ENCODE data around the gene SCG3. TPM values are rescaled to one million over a fixed set of nuclear protein-coding genes. Genes with fewer than 3 reads are reported as not detected.

SCG3 gene
- total RNA-seq, 1 donor from 2014 or later: not detected

- intact Hi-C loops (cut with micrococcal nuclease): loop anchor here (2.0 to 10.0 kb wide), 7 partner anchors 13 to 973 kb away; partner anchors contain the start of genes AP4E1, SPPL2A and TMOD2
- no peaks in the 10 kb centered on the region for H3K9me3 Mint-ChIP-seq
Measured at GRCh38 chr15:51737522-51738305, 56.4 kb downstream of the SCG3 start, which contains the start of gene LYSMD2. LYSMD2 (minus strand) TSS chr15:51737655; CDS start chr15:51737622, 33 bp downstream.

DNA sequence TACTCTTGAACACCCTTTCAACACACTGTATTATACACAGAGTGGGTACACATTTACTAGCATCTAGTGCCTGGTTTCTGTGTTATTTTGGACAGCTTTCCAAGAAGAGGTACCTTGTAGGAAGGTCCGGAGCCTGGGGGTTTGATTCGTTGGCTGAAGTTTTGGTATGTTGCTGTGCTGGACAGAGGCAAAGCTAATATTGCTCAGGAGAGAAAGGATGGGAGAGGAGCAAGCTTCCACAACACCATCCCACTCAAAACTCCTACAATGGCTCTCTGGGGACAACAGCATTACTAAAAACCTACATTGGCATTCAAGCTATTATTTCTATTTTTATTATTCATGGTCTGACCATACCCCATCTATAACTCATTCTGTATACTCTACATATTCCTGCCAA lies 57.2 kb downstream of the SCG3 start:
- DNase-seq (ENCODE audit: low spot score): no peak
- Mint-ChIP-seq H3K27me3 (ENCODE audit: insufficient read depth) (peaks cover 7% of the 10 kb centered on the region), H3K4me1 (ENCODE audit: low read depth) (peaks cover 33% of the 10 kb centered on the region), H3K27ac (peak overlapping the region; percentile 69), H3K4me3 (peak overlapping the region; percentile 53), H3K9me3 (no peaks in the 10 kb centered on the region), H3K36me3 (ENCODE audit: low read depth) (peaks cover 3% of the 10 kb centered on the region)
- intact Hi-C loops (cut with micrococcal nuclease): loop anchor here (5.0 to 10.0 kb wide), 4 partner anchors 274 to 974 kb away; partner anchors contain the start of genes AP4E1 and SPPL2A

More at GRCh38 chr15:51737522-51738305, 56.4 kb downstream of the SCG3 start, which contains the start of gene LYSMD2:
- Mint-ChIP-seq H3K27ac (peak within 1 kb of the TSS; percentile 85), H3K36me3 (ENCODE audit: low read depth) (peaks cover 11% of the 10 kb centered on the region), H3K4me1 (ENCODE audit: low read depth) (peaks cover 42% of the 10 kb centered on the region), H3K27me3 (ENCODE audit: insufficient read depth) (peaks cover 4% of the 10 kb centered on the region), H3K4me3 (peak within 1 kb of the TSS; percentile 84)
- peak; percentile 64 for DNase-seq (ENCODE audit: low spot score)

- Mint-ChIP-seq H3K4me1 (ENCODE audit: low read depth) (peaks cover 31% of the 10 kb centered on the region), H3K27ac (peak overlapping the region; percentile 16), H3K36me3 (ENCODE audit: low read depth) (peaks cover 1% of the 10 kb centered on the region), H3K4me3 (no peak overlapping the region), H3K27me3 (ENCODE audit: insufficient read depth) (peaks cover 8% of the 10 kb centered on the region), H3K9me3 (no peaks in the 10 kb centered on the region)
- intact Hi-C loops (cut with micrococcal nuclease): loop anchor here (5.0 to 10.0 kb wide), 4 partner anchors 273 to 974 kb away; partner anchors contain the start of genes AP4E1 and SPPL2A
- no peak for DNase-seq (ENCODE audit: low spot score)
Measured at GRCh38 chr15:51739061-51739712, 57.9 kb downstream of the SCG3 start.

DNA sequence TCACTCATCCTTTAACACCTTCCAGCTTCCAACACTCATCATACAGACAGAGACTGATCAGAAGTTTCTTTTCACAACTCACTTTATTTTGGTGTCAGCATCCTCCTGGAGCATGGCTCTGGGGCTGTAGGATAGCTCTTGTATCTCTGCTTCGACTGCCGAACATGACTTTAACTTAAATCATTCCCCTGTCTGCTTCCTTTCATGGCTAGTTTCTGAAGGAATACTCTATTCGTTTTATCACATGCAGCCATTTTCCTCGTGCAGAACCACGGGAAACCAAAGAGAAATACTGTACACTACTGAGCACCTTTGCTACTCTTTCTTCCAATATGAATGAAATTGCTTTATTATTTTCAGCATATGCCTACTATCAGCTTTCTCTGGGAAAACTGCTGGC lies 68.0 kb downstream of the SCG3 start:
- H3K27ac Mint-ChIP-seq: no peak overlapping the region
- peaks cover 7% of the 10 kb centered on the region for H3K36me3 Mint-ChIP-seq (ENCODE audit: low read depth)
- no peak overlapping the region for H3K4me3 Mint-ChIP-seq
- no peak for DNase-seq (ENCODE audit: low spot score)
- intact Hi-C loops (cut with micrococcal nuclease): no loop called here
- peaks cover 47% of the 10 kb centered on the region for H3K27me3 Mint-ChIP-seq (ENCODE audit: insufficient read depth)
- H3K9me3 Mint-ChIP-seq: no peaks in the 10 kb centered on the region
- H3K4me1 Mint-ChIP-seq (ENCODE audit: low read depth): peaks cover 28% of the 10 kb centered on the region

GRCh38 chr15:51750186-51750585 lies 68.9 kb downstream of the SCG3 start:
- Mint-ChIP-seq H3K27ac (no peak overlapping the region), H3K4me1 (ENCODE audit: low read depth) (peaks cover 30% of the 10 kb centered on the region), H3K27me3 (ENCODE audit: insufficient read depth) (peaks cover 43% of the 10 kb centered on the region), H3K4me3 (peak overlapping the region; percentile 78), H3K36me3 (ENCODE audit: low read depth) (peaks cover 8% of the 10 kb centered on the region), H3K9me3 (no peaks in the 10 kb centered on the region)
- no peak for DNase-seq (ENCODE audit: low spot score)
- intact Hi-C loops (cut with micrococcal nuclease): loop anchor here (2.0 to 5.0 kb wide), 2 partner anchors 13 to 77 kb away; partner anchors contain the start of genes LYSMD2 and TMOD3

- H3K27me3 Mint-ChIP-seq (ENCODE audit: insufficient read depth): peaks cover 41% of the 10 kb centered on the region
- no peaks in the 10 kb centered on the region for H3K9me3 Mint-ChIP-seq
- peak within 1 kb of the TSS; percentile 85 for H3K4me3 Mint-ChIP-seq
- H3K36me3 Mint-ChIP-seq (ENCODE audit: low read depth): peaks cover 10% of the 10 kb centered on the region
- DNase-seq (ENCODE audit: low spot score): peak; percentile 29
- peaks cover 38% of the 10 kb centered on the region for H3K4me1 Mint-ChIP-seq (ENCODE audit: low read depth)
- no peak within 1 kb of the TSS for H3K27ac Mint-ChIP-seq
- intact Hi-C loops (cut with micrococcal nuclease): loop anchor here (2.0 to 5.0 kb wide), 2 partner anchors 14 to 76 kb away; partner anchors contain the start of genes LYSMD2 and TMOD3
Measured at GRCh38 chr15:51750792-51751696, 69.7 kb downstream of the SCG3 start, which contains the start of gene TMOD2. TMOD2 (plus strand) TSS chr15:51751597; CDS start chr15:51766442, 14,845 bp downstream.

DNA sequence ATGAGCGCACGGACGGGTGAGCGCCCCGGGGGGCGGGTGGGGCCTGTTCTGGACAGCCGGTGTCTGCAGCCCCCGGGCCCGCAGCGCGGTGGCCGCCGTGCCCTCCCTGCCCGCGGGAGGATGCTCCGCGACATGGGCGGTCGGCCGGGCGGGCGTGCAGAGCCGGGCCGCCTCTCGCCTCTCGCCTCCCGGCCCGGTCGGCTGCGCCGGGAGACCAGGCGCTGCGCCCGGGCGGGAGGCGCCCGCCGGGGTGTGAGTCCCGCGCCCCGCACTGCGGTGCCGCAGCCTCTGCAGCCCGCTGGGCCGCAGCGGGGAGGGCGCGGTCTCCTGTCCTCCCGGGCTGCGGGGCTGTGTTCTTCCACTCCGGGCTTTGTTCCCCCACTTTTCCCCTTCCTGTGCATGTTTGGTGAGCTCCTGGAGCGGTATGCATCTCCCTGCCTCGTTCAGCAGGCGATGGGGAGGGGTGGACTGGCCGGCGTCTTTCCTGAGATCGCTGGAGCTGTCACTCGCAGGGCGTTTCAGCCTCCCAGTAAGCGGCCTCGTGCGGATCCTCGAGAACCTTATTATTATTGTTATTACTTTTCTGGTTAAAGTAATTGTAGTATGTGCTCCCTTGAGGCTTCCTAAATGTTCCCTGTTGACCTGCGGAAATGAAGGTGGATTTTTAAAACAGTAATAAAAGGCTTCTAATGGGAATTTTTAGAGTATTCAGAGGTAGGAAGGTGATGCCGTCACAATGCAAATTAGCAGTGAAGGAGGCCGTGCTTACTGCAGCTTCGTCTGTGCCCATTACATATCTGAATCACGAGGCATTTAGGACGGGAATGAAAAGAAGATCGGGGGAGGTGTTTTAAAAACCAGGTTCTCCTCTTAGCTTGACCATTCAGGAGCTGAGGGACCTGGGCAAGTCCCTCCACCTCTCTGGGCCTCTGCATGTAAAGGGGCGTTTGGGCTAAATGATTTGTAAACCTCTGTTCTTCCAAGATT lies 70.7 kb downstream of the SCG3 start:
- intact Hi-C loops (cut with micrococcal nuclease): loop anchor here (2.0 to 5.0 kb wide), 2 partner anchors 15 to 75 kb away; partner anchors contain the start of genes LYSMD2 and TMOD3
- no peak overlapping the region for H3K27ac Mint-ChIP-seq
- peaks cover 10% of the 10 kb centered on the region for H3K36me3 Mint-ChIP-seq (ENCODE audit: low read depth)
- H3K27me3 Mint-ChIP-seq (ENCODE audit: insufficient read depth): peaks cover 34% of the 10 kb centered on the region
- H3K9me3 Mint-ChIP-seq: no peaks in the 10 kb centered on the region
- H3K4me3 Mint-ChIP-seq: peak overlapping the region; percentile 85
- DNase-seq (ENCODE audit: low spot score): no peak
- peaks cover 38% of the 10 kb centered on the region for H3K4me1 Mint-ChIP-seq (ENCODE audit: low read depth)

- Mint-ChIP-seq H3K36me3 (ENCODE audit: low read depth) (peaks cover 10% of the 10 kb centered on the region), H3K4me3 (peak overlapping the region; percentile 78), H3K4me1 (ENCODE audit: low read depth) (peaks cover 38% of the 10 kb centered on the region), H3K27ac (no peak overlapping the region), H3K27me3 (ENCODE audit: insufficient read depth) (peaks cover 32% of the 10 kb centered on the region), H3K9me3 (no peaks in the 10 kb centered on the region)
- intact Hi-C loops (cut with micrococcal nuclease): loop anchor here (5.0 kb wide), 1 partner anchor 74 kb away; the partner anchor contains the start of gene TMOD3
- no peak for DNase-seq (ENCODE audit: low spot score)
Measured at GRCh38 chr15:51752888-51753287, 71.6 kb downstream of the SCG3 start.

DNA sequence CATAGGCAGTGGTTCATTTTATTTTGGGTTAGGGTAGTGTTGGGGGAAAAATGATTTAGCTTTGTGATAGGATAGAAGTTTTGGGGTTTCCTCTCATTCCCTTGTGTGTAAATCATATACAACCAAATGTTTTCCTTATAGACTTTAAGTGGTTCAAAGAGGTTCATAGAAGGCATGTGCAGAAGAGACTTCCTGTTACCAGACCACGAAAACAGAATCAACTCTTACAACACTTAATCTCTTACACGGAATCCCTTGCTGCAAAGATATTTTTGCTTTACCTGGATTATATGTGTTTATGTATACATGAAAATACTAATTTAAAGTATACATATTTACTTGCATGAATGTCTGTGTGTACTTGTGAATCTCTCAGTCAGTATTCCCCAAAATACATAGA lies 73.0 kb downstream of the SCG3 start:
- Mint-ChIP-seq H3K27me3 (ENCODE audit: insufficient read depth) (peaks cover 34% of the 10 kb centered on the region), H3K4me1 (ENCODE audit: low read depth) (peaks cover 38% of the 10 kb centered on the region), H3K36me3 (ENCODE audit: low read depth) (peaks cover 10% of the 10 kb centered on the region), H3K27ac (no peak overlapping the region), H3K4me3 (no peak overlapping the region), H3K9me3 (no peaks in the 10 kb centered on the region)
- no peak for DNase-seq (ENCODE audit: low spot score)
- intact Hi-C loops (cut with micrococcal nuclease): loop anchor here (5.0 kb wide), 1 partner anchor 73 kb away; the partner anchor contains the start of gene TMOD3

DNA sequence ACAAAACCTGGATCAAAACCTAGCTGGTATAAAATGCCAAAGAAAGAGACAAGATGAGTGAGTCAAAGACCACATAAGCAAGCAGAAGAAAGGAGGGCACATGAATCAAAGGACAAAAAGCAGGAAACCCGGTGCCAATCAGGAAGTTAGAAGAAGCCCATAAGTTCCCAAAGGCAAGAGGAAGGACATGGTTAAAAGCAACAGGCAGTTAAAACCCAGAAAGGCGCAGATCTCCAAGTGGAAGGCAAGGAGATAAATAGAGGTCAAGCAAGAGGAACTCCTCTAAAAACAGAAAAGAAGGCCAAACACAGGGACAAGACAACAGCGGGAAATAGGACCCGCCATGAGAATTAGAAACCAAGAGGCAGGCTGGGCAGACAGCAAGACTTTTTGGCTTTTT lies 74.5 kb downstream of the SCG3 start:
- intact Hi-C loops (cut with micrococcal nuclease): no loop called here
- H3K27me3 Mint-ChIP-seq (ENCODE audit: insufficient read depth): peaks cover 26% of the 10 kb centered on the region
- peaks cover 32% of the 10 kb centered on the region for H3K4me1 Mint-ChIP-seq (ENCODE audit: low read depth)

DNA sequence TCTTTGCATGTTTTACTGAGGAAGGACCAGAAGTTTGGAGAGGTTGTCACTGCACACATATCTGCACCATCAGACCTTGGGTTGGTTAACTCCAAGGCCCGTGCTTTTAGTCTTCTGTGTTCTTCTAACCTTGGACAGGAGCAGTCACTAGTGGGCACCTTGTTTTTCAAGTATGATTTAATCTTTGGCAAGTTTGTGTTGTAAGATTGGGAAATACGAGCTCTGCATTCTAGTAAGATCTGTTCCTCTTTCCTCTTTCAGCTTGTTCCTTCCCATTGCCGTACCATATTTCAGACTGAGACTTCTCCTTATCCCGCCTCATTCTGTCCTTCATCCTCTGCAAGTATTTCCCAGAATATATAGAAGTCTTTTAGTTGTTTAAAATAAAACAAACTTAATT lies 75.2 kb downstream of the SCG3 start:
- H3K9me3 Mint-ChIP-seq: no peaks in the 10 kb centered on the region
- H3K27ac Mint-ChIP-seq: no peak overlapping the region

More for the DNA sequence above, 74.5 kb downstream of the SCG3 start:
- H3K36me3 Mint-ChIP-seq (ENCODE audit: low read depth): peaks cover 10% of the 10 kb centered on the region
- no peaks in the 10 kb centered on the region for H3K9me3 Mint-ChIP-seq
- no peak for DNase-seq (ENCODE audit: low spot score)
- no peak overlapping the region for H3K27ac Mint-ChIP-seq
- H3K4me3 Mint-ChIP-seq: no peak overlapping the region

More for the DNA sequence above, 75.2 kb downstream of the SCG3 start:
- no peak for DNase-seq (ENCODE audit: low spot score)
- peaks cover 10% of the 10 kb centered on the region for H3K36me3 Mint-ChIP-seq (ENCODE audit: low read depth)
- H3K4me3 Mint-ChIP-seq: no peak overlapping the region
- intact Hi-C loops (cut with micrococcal nuclease): no loop called here
- peaks cover 27% of the 10 kb centered on the region for H3K4me1 Mint-ChIP-seq (ENCODE audit: low read depth)
- H3K27me3 Mint-ChIP-seq (ENCODE audit: insufficient read depth): peaks cover 22% of the 10 kb centered on the region
